ENCODE results near the gene CST9. TPM values are rescaled to one million over a fixed set of nuclear protein-coding genes. Genes with fewer than 3 reads are reported as not detected.

CST9 gene
- total and polyA plus RNA-seq, 9 of the 15 experiments (the other 6 are each of a cell fraction or from before 2014, with no cell fraction given): not detected

GRCh38 chr20:23631226-23631822, 25.6 kb upstream of the CST9 start:
- 82% methylated on average over 7 of the region's 9 CpGs for WGBS (ENCODE audit: insufficient coverage, low coverage, missing lambda C conversion rate)
- in situ Hi-C loops (cut with MboI): no loop called here
- H3K27ac ChIP-seq (ENCODE audit: extremely low read depth, low read depth, low read length): no peak overlapping the region
- no peak for TF ChIP-seq TFAP4 (CRISPR knock-in tag; IDR thresholded peaks at IDR 0.05; ENCODE audit: borderline replicate concordance)
- TF ChIP-seq ZNF318 (IDR thresholded peaks at IDR 0.05; ENCODE audit: borderline replicate concordance in 1 of 2, low read depth in 1 of 2): no peak
- TF ChIP-seq GATA2 (CRISPR knock-in tag; IDR thresholded peaks at IDR 0.05): no peak
- no peak for TF ChIP-seq ADNP (tag; IDR thresholded peaks at IDR 0.05)
- no peak for TF ChIP-seq SMARCA4 (IDR thresholded peaks at IDR 0.05)
- no peak for TF ChIP-seq BRF2 (IDR thresholded peaks at IDR 0.05; ENCODE audit: borderline replicate concordance, insufficient read depth, insufficient read length)
- no peak for TF ChIP-seq POLR2AphosphoS5 (IDR thresholded peaks at IDR 0.05; ENCODE audit: control insufficient read depth, insufficient read depth, low read depth, low read length)
- no peak for TF ChIP-seq ZNF449 (CRISPR knock-in tag; IDR thresholded peaks at IDR 0.05)
- no peak for TF ChIP-seq ILF3 (IDR thresholded peaks at IDR 0.05; ENCODE audit: borderline replicate concordance)

More at GRCh38 chr20:23631226-23631822, 25.6 kb upstream of the CST9 start:
- DNase-seq (ENCODE audit: extremely low read depth in 1 of 4, low spot score in 3 of 4) (no peak), ATAC-seq (no peak), FAIRE-seq (no peak)
- intact Hi-C loops (cut with micrococcal nuclease): no loop called here
- H3K9me1 ChIP-seq (ENCODE audit: control insufficient read depth, insufficient read depth, low read length): no peaks in the 10 kb centered on the region
- CTCF ChIA-PET (ENCODE audit: low intra/inter-chr PET ratio): no interaction called here
- no peak overlapping the region for H3K4me2 ChIP-seq (ENCODE audit: insufficient read depth, low read length)
- H3K79me2 ChIP-seq (ENCODE audit: control insufficient read depth, insufficient read depth, low read length): 0 out of 3 replicates have a peak, but pooled peaks cover 3% of the 10 kb centered on the region
- BruUV-seq (replicated peaks): no TSS peak
- no peaks in the 10 kb centered on the region for H3K9me3 ChIP-seq (replicated peaks; ENCODE audit: control insufficient read depth, insufficient read depth, low read depth, low read length)
- peaks cover 18% of the 10 kb centered on the region; the same call in 1 of the 3 replicates for H3K36me3 ChIP-seq (ENCODE audit: control insufficient read depth, insufficient read depth, low read length)
- no peak overlapping the region for H3K4me3 ChIP-seq
- no peaks in the 10 kb centered on the region for H4K20me1 ChIP-seq (replicated peaks; ENCODE audit: control insufficient read depth, insufficient read depth, low read length)
- no peak overlapping the region for H2AFZ ChIP-seq (ENCODE audit: low read depth, low read length)
- H3K27me3 ChIP-seq (ENCODE audit: control insufficient read depth in 2 of 2, insufficient read depth in 2 of 2, low read length in 2 of 2): no peaks in the 10 kb centered on the region
- POLR2A ChIA-PET: no interaction called here
- H3K4me1 ChIP-seq (replicated peaks in 1 of 2; ENCODE audit: control insufficient read depth in 2 of 2, insufficient read depth in 2 of 2, low read length in 2 of 2): peaks cover 7 to 14% of the 10 kb centered on the region in 2 experiments; a peak in 4 of 5 replicates
- no peak overlapping the region for H3K9ac ChIP-seq (ENCODE audit: insufficient read depth in 1 of 2, low read depth in 2 of 2, low read length in 2 of 2)
